ENCODE measurements around the gene R3HDM2. TPM values are rescaled to one million over a fixed set of nuclear protein-coding genes. Genes with fewer than 3 reads are reported as not detected.

The R3HDM2 gene
- total RNA-seq (10 to 100 TPM; 46.1 to 90.8 (median 61.2) TPM), polyA plus RNA-seq (10 to 100 TPM; 11.3 to 16.9 (median 13.2) TPM)
- long read RNA-seq, donor 1: 0 reads
- long read RNA-seq, donor 2: 0 reads

DNA sequence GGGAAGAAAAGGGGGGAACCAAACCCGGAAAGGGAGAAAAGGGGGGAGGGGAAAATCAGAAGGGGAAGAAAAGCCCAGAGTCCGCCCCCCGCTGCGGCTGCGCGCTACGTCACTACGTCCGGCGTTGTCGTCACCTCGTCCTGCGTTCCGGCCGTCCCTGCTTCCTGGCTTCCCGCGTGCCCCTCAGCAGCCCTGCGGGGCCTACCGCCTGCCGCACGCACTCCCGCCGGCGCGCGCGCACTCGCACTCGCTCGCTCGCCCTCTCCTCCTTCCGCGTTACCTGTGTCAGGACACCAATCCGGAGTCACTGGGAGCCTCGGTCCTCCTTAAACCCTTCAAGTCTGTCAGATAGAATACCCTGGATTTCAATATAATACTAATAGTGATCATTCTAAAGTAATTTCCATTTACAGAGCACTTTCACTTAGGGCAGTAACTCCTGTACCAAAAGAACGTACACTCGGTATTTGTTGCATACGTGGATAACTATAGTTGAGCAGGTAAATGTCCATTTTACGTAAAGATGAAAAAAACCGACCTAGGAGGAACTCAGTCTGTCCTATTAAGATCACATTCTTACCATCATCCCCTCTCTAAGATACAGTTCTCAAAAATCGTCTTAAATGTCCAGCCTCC, at the start of gene R3HDM2:
Gene R3HDM2, minus strand, starts transcription at position 113 of the 636 bp plus-strand sequence. CDS start 120,615 bp downstream, outside the sequence.
- Histone ChIP-seq H3K4me1 (peaks cover 0 to 41% (median 26%) of the 10 kb centered on the region in 6 donors), H3K36me3 (peaks cover 0 to 1% (median 0%) of the 10 kb centered on the region in 6 donors), H3K4me3 (peak within 1 kb of the TSS; percentile 48 to 85 (median 56)), H3K27me3 (replicated peaks in 1 of 7) (no peaks in the 10 kb centered on the region), H3K27ac (peak within 1 kb of the TSS; percentile 81 to 98 (median 96)), H3K9me3 (no peaks in the 10 kb centered on the region)
- intact Hi-C loops (cut with DNase I; ENCODE audit: low total_unique reads): no loop called here
- 1 to 3% (median 2%) methylated on average over 38 to 41 of the region's 41 CpGs for WGBS, 5 donors
- peak; percentile 99 for DNase-seq
- TF ChIP-seq POLR2A (IDR thresholded peaks at IDR 0.05) (peak; percentile 88 to 94 (median 90)), POLR2AphosphoS5 (IDR thresholded peaks at IDR 0.05) (peak; percentile 99 to 100 (median 99))
- TF ChIP-seq, protein P1, sequence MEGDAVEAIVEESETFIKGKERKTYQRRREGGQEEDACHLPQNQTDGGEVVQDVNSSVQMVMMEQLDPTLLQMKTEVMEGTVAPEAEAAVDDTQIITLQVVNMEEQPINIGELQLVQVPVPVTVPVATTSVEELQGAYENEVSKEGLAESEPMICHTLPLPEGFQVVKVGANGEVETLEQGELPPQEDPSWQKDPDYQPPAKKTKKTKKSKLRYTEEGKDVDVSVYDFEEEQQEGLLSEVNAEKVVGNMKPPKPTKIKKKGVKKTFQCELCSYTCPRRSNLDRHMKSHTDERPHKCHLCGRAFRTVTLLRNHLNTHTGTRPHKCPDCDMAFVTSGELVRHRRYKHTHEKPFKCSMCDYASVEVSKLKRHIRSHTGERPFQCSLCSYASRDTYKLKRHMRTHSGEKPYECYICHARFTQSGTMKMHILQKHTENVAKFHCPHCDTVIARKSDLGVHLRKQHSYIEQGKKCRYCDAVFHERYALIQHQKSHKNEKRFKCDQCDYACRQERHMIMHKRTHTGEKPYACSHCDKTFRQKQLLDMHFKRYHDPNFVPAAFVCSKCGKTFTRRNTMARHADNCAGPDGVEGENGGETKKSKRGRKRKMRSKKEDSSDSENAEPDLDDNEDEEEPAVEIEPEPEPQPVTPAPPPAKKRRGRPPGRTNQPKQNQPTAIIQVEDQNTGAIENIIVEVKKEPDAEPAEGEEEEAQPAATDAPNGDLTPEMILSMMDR (IDR thresholded peaks at IDR 0.05 in 8 of 11, conservative IDR thresholded peaks at IDR 0.05 in 3 of 11): peak in 2 of 11 experiments; percentile 10 to 27

DNA sequence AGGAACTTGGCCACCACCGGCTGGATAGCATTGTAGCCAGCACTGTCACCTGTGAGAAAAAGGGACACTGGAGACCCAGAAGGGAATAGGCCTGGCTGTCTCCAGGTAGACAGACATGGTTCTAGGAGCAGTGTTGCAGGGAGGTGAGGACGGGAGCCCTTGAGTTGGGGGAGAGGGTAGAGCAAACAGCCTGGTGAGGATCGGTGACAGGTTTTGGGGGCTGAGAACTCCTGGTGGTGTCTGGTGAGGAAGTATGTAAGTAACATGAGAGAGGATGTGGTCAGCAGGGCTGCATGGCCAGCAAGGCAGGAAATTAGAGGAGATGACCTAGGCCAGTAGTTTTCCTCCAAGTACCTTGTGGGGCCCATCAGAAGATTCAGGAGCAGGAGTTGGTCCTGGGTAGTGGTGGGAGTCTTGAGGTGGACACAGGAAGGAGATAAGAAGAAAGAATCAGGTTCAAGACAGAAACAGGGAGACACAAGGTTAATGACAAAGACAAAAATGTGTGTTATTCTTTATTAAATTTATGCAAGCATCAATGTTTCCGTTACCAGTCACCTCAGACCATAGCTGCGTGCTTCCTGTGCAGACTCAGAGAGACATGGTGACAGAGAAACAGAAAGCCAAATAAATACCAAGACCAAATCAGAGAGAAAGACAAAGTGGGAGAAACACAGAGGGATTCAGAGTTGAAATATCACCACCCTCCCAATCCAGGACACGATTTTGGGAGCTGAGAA, 48.7 kb upstream of the R3HDM2 start, which contains the start of gene ARHGAP9:
Gene ARHGAP9, minus strand, starts transcription at position 491 of the 740 bp plus-strand sequence. Its CDS starts 460 bp downstream, at position 31.
- TF ChIP-seq, protein P1 (IDR thresholded peaks at IDR 0.05 in 8 of 11, conservative IDR thresholded peaks at IDR 0.05 in 3 of 11): no peak
- peak; percentile 16 to 70 (median 44) for TF ChIP-seq POLR2AphosphoS5 (IDR thresholded peaks at IDR 0.05)
- peak in 1 of 3 donors; percentile 41 for TF ChIP-seq POLR2A (IDR thresholded peaks at IDR 0.05)
- 31 to 36% (median 33%) methylated on average over 6 of the region's 6 CpGs for WGBS, 5 donors
- Histone ChIP-seq H3K36me3 (peaks cover 0 to 18% (median 11%) of the 10 kb centered on the region in 6 donors), H3K27ac (peak within 1 kb of the TSS; percentile 87 to 96 (median 93)), H3K27me3 (replicated peaks in 1 of 7) (peaks cover 0 to 18% (median 0%) of the 10 kb centered on the region in 7 donors), H3K9me3 (no peaks in the 10 kb centered on the region), H3K4me1 (peaks cover 31 to 92% (median 66%) of the 10 kb centered on the region in 6 donors), H3K4me3 (peak within 1 kb of the TSS in 6 of 8 donors; percentile 46 to 89 (median 65))
- DNase-seq: peak; percentile 83
- intact Hi-C loops (cut with DNase I; ENCODE audit: low total_unique reads): no loop called here

DNA sequence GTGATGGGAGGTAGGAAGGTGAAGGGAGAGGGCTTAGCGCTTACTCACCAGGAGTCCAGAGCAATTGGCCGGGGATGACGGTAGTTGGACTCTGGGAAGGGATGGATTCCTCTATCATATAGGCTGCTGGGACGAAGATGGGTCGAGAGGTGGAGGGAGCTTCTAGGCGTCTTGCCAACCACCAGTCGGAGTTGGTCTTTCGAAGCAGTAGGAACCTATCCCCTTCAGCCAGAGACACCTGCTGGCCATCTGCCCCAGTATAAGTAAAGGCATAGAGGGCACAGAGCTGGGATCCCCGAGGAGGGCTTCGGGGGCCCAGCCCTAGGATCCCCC, 48.2 kb upstream of the R3HDM2 start:
- peak overlapping the region in 6 of 8 donors; percentile 46 to 89 (median 65) for H3K4me3 ChIP-seq
- H3K27ac ChIP-seq: peak overlapping the region; percentile 87 to 96 (median 93)
- intact Hi-C loops (cut with DNase I; ENCODE audit: low total_unique reads): no loop called here
- peaks cover 31 to 97% (median 71%) of the 10 kb centered on the region in 6 donors for H3K4me1 ChIP-seq
- H3K27me3 ChIP-seq (replicated peaks in 1 of 7): peaks cover 0 to 18% (median 0%) of the 10 kb centered on the region in 7 donors
- WGBS, 5 donors: 70 to 85% (median 74%) methylated on average over 10 of the region's 10 CpGs
- peaks cover 0 to 23% (median 17%) of the 10 kb centered on the region in 6 donors for H3K36me3 ChIP-seq
- H3K9me3 ChIP-seq: no peaks in the 10 kb centered on the region
- peak; percentile 83 for DNase-seq
- TF ChIP-seq POLR2AphosphoS5 (IDR thresholded peaks at IDR 0.05) (no peak), POLR2A (IDR thresholded peaks at IDR 0.05) (no peak)
- TF ChIP-seq, protein P1 (IDR thresholded peaks at IDR 0.05 in 8 of 11, conservative IDR thresholded peaks at IDR 0.05 in 3 of 11): no peak
